Gastroesophageal sphincter (tissue), 4 donors: ENCODE results near the gene BTBD9. TPM values are rescaled to one million over a fixed set of nuclear protein-coding genes. Genes with fewer than 3 reads are reported as not detected.

ENCODE experiments used
- ATAC-seq: fragments of 150-250 bp; one replicate; pipeline ENCODE4 v1.9.1; 2016; ENCODE audit warnings: mild to moderate bottlenecking, moderate library complexity
- H3K27ac ChIP-seq, 4 donors: fragments of 200-600 bp; sonication (generic) in 3 of 4; 1 replicate in 3 of 4; 2 replicates in 1 of 4; pipeline ENCODE4 v1.5.1; 2016 to 2019
- H3K27me3 ChIP-seq: fragments of 200-600 bp; sonication (generic); one replicate; pipeline ENCODE4 v1.5.1; 2019
- H3K36me3 ChIP-seq, 2 donors: fragments of 200-600 bp; sonication (generic); one replicate each; pipeline ENCODE4 v1.5.1; 2019; ENCODE audit warnings: control low read depth in 1 of 2
- H3K4me1 ChIP-seq, 3 donors: fragments of 200-600 bp; sonication (generic); 1 replicate in 2 of 3; 2 replicates in 1 of 3; pipeline ENCODE4 v1.5.1; 2016 to 2019; ENCODE audit warnings: control low read depth in 2 of 3
- H3K4me3 ChIP-seq, 2 donors: fragments of 200-600 bp; sonication (generic); one replicate each; pipeline ENCODE4 v1.5.1; 2019; ENCODE audit warnings: mild to moderate bottlenecking in 1 of 2, moderate library complexity in 1 of 2
- H3K9me3 ChIP-seq, 3 donors: fragments of 200-600 bp; sonication (generic); one replicate each; pipeline ENCODE4 v1.5.1; 2017 to 2019; ENCODE audit warnings: control low read depth in 2 of 3
- CTCF ChIP-seq, 4 experiments: fragments of 200-600 bp in 2 of 4; fragments of 450-650 bp in 2 of 4; sonication (generic) in 1 of 4; IDR thresholded peaks; one replicate each; pipeline ENCODE4 v1.5.1; 2017 to 2019; ENCODE audit warnings: antibody characterized with exemption in 4 of 4, mild to moderate bottlenecking in 2 of 4, moderate library complexity in 2 of 4
- EP300 ChIP-seq: sonication (generic); formaldehyde crosslinking; IDR thresholded peaks from one replicate; pipeline ENCODE4 v1.6.1; 2017; ENCODE audit warnings: antibody characterized with exemption, mild to moderate bottlenecking
- POLR2A ChIP-seq, 2 donors: fragments of 450-650 bp; IDR thresholded peaks; one replicate each; pipeline ENCODE4 v1.6.1; 2017; ENCODE audit warnings: antibody characterized with exemption in 2 of 2, mild to moderate bottlenecking in 2 of 2, moderate library complexity in 1 of 2
- POLR2AphosphoS5 ChIP-seq: sonication (generic); formaldehyde crosslinking; IDR thresholded peaks from one replicate; pipeline ENCODE4 v1.6.1; 2017; ENCODE audit warnings: antibody characterized with exemption
- WGBS, 2 donors: methylation state at CpG; one replicate each; pipeline ENCODE4 v1.1.5; 2018; ENCODE audit warnings: low coverage in 1 of 2; 5-methylcytosine and 5-hydroxymethylcytosine counted together
- total RNA-seq, 4 donors: library from RNA; depleted of rRNA; stranded (reverse); fragments of >200 nt; gene quantifications; one replicate each; pipeline ENCODE4 v1.1.0, GENCODE V29; 2016

BTBD9 gene
- total RNA-seq, 4 donors from 2014 or later: 11.3 to 18.9 (median 13.8) TPM

- Histone ChIP-seq H3K27ac (no peak overlapping the region), H3K36me3 (no peaks in the 10 kb centered on the region), H3K9me3 (no peaks in the 10 kb centered on the region), H3K27me3 (no peaks in the 10 kb centered on the region), H3K4me1 (peaks cover 0 to 16% (median 2%) of the 10 kb centered on the region in 3 donors), H3K4me3 (no peak overlapping the region)
- WGBS, 2 donors: 78 to 90% methylated on average over 2 of the region's 3 CpGs
- TF ChIP-seq CTCF (IDR thresholded peaks at IDR 0.05): no peak
- no peak for ATAC-seq
Observed at GRCh38 chr6:38504996-38505395, 134.7 kb downstream of the BTBD9 start.

DNA sequence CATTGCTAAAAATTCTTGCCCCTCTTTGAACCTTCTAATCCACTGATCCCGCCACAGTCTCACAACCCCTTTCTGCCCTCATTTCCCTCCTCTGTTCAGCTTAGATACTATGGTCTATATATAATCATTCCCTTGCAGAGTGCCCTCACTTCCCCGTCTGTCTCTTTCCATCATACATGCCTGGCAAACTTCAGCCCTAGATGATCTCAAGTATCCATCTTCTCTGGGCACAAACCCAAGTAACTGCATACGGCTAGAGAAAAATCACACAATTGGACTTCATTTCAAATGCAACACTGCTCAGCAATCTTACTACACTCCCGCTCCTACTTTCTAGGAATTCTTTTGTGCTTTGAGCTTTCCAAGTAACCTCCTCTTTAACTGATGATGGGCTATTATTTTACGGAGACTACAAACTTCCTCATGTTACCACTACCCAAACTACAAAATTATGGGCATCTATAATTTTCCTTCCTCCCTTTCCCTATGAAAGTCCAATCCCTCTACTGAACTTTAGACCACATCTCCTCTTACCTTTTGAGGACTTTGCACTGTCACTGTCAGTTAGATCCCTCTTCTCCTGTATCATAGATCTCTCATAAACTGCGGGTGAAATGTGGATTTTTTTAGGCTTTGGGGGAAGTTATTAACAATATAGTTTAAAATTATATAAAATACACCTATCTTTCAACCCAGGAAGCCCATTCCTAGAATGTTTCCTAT, 135.6 kb downstream of the BTBD9 start:
- no peaks in the 10 kb centered on the region for H3K36me3 ChIP-seq
- TF ChIP-seq EP300 (no peak), POLR2AphosphoS5 (no peak), CTCF (IDR thresholded peaks at IDR 0.05) (no peak), POLR2A (IDR thresholded peaks at IDR 0.05) (no peak)
- no peak overlapping the region for H3K27ac ChIP-seq
- H3K27me3 ChIP-seq: no peaks in the 10 kb centered on the region
- 31 to 54% methylated on average over 4 to 6 of the region's 6 CpGs for WGBS, 2 donors
- no peak for ATAC-seq
- H3K4me3 ChIP-seq: no peak overlapping the region
- H3K9me3 ChIP-seq: no peaks in the 10 kb centered on the region
- peaks cover 0 to 9% (median 0%) of the 10 kb centered on the region in 3 donors for H3K4me1 ChIP-seq

- Histone ChIP-seq H3K4me3 (no peak overlapping the region), H3K9me3 (no peaks in the 10 kb centered on the region), H3K4me1 (peaks cover 0 to 5% (median 0%) of the 10 kb centered on the region in 3 donors), H3K27ac (no peak overlapping the region), H3K27me3 (no peaks in the 10 kb centered on the region), H3K36me3 (no peaks in the 10 kb centered on the region)
- no peak for TF ChIP-seq POLR2AphosphoS5
- TF ChIP-seq CTCF (IDR thresholded peaks at IDR 0.05): no peak
- TF ChIP-seq EP300: no peak
- no peak for ATAC-seq
- 88 to 97% methylated on average over 3 to 5 of the region's 5 CpGs for WGBS, 2 donors
Observed at GRCh38 chr6:38503032-38503773, 136.5 kb downstream of the BTBD9 start.

DNA sequence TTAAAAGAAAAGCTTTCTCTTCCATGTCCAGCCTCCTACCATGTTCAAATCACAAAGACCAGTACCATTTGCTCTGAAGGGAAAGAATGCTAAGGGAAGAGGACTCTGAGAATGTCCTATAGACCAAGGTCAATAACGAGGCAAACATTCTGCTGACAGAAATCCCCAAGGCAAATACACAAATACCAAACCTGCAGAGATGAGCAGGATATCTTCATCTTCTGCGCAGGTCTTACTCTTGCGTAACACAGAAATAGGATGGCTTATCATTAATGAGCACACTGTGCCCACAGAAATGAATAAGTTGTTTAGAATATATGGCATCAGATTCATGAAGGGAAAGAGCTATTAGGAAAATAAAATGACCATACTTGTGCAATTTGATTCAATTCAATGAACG, 137.3 kb downstream of the BTBD9 start:
- TF ChIP-seq POLR2AphosphoS5 (no peak), POLR2A (IDR thresholded peaks at IDR 0.05) (no peak), CTCF (IDR thresholded peaks at IDR 0.05) (no peak), EP300 (no peak)
- H3K36me3 ChIP-seq: no peaks in the 10 kb centered on the region
- H3K9me3 ChIP-seq: no peaks in the 10 kb centered on the region
- H3K4me1 ChIP-seq: peaks cover 0 to 5% (median 0%) of the 10 kb centered on the region in 3 donors
- no peak overlapping the region for H3K27ac ChIP-seq
- ATAC-seq: no peak
- no peak overlapping the region for H3K4me3 ChIP-seq
- no peaks in the 10 kb centered on the region for H3K27me3 ChIP-seq
- 93 to 95% methylated on average over 4 of the region's 4 CpGs for WGBS, 2 donors

DNA sequence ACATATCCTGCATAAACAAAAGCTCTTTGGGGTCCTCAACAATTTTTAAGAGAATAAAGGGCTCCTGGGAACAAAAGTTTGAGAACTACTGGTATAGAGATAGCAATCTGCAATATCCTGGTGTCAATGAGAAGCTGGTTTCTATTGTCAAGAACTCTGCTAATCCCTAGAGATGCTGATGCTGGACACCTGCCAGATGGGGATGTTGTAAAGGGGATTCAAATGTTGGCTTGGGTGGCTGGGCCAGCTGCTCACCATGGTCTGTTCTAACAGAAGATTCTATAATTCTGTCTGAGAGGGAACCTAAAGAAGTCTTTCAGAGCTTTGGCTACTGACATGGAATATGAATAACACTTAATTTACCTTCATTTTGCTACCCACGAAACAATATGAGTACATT, 137.8 kb downstream of the BTBD9 start:
- no peaks in the 10 kb centered on the region for H3K27me3 ChIP-seq
- WGBS, 2 donors: 100% methylated on average over 1 of the region's 1 CpG

More for the DNA sequence above, 137.8 kb downstream of the BTBD9 start:
- no peak for TF ChIP-seq POLR2A (IDR thresholded peaks at IDR 0.05)
- TF ChIP-seq CTCF (IDR thresholded peaks at IDR 0.05): no peak
- no peak for TF ChIP-seq EP300
- TF ChIP-seq POLR2AphosphoS5: no peak
- H3K9me3 ChIP-seq: no peaks in the 10 kb centered on the region
- no peak for ATAC-seq
- no peak overlapping the region for H3K27ac ChIP-seq
- no peaks in the 10 kb centered on the region for H3K36me3 ChIP-seq
- peaks cover 0 to 5% (median 0%) of the 10 kb centered on the region in 3 donors for H3K4me1 ChIP-seq
- no peak overlapping the region for H3K4me3 ChIP-seq
